Effector CD8-positive, alpha-beta T cell (primary cell): ENCODE measurements around the gene DEFB108B.
"Not testable (repeated sequence)": the region's sequence is repeated elsewhere in the genome, so short reads cannot be mapped to it uniquely, and the experiment has no call there.

Experiments
- DNase-seq: peaks from one replicate; lab custom pipeline; 2025; lab: John Stamatoyannopoulos, UW

The DEFB108B gene

DNA sequence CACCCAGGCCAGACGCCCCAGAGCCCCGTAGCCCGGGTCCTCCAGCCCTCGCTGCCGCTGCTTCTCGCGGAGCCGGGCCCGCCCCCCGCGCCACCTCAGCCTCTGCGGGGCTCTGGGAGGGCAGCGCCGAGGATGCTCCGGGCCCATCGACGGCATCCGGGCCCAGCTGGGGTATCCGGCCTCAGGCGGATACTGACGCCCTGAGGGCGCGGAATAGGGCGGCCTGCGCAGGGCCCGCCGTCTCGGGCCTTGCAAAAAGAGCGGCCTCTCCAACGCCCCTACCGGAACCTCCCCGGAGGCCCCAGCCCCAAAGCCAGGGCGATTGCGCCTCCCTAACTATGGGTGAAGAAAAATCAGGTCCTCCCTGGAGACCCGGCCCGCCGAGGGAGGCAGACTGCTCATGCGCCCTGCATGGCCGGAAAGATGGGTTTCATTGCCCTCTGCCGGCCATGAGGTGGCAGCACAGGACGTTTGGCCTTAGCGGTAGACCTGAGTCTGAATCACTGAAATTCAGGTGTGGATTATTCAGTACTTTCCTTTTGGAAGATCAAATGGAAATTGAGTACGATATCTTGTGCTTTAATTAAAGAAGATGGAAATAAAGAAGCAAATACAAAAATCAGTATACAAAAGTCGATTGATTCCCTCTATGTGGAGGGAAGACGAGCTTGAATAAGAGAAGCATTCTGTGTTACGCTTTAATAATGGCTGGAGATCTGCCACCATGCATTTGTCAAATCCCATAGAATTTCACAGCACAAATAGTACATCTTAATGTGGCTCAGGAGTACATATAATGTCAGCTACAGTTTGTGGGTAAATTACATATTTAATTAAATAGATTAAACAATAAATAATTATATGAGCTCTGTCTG is 19.3 kb upstream of the DEFB108B start:
- DNase-seq: peak; percentile 75

GRCh38 chr11:71821539-71821938 is 11.5 kb upstream of the DEFB108B start:
- DNase-seq: not testable (repeated sequence)

DNA sequence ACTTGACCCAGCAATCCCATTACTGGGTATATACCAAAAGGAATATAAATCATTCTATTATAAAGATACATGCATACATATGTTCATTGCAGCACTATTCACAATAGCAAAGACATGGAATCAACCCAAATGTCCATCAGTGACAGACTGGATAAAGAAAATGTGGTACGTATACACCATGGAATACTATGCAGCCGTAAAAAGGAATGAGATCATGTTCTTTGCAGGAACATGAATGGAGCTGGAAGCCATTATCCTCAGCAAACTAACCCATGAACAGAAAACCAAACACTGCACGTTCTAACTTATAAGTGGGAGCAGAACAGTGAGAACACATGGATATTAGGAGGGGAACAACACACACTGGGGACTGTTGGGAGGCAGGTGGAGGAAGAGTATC is 3.8 kb upstream of the DEFB108B start:
- not testable (repeated sequence) for DNase-seq

GRCh38 chr11:71829686-71830085 is 3.3 kb upstream of the DEFB108B start:
- DNase-seq: not testable (repeated sequence)

DNA sequence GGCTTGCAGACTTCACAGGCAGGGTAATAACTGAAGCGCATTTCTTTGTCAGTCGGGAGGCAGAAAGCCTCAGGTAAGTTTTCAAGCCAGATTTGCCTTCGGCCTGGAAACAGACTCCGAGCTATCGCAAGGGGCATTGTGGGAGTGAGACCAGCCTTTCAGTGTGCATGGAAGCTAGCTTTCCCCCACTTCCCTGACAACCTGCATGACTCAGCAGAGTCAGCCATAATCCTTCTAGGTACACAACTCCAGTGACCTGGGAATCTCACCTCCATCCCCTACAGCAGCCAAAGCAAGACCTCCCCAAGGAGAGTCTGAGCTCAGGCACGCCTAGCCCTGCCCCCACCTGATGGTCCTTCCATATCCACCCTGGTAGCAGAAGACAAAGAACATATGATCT is 9.7 kb downstream of the DEFB108B start:
- not testable (repeated sequence) for DNase-seq

DNA sequence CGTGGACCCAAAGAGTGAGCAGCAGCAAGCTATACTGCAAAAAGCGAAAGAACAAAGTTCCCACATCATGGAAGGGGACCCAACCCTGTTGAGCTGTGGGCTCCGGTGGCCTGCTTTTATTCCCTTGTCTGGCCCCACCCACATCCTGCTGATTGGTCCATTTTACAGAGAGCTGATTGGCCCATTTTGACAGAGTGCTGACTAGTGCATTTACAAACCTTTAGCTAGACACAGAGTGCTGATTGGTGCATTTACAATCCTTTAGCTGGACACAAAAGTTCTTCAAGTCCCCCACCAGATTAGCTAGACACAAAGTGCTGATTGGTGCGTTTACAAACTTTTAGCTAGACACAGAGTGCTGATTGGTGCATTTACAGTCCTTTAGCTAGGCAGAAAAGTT is 10.4 kb downstream of the DEFB108B start:
- not testable (repeated sequence) for DNase-seq

GRCh38 chr11:71843858-71844257 is 10.9 kb downstream of the DEFB108B start:
- DNase-seq: no peak

GRCh38 chr11:71853895-71854294 is 20.9 kb downstream of the DEFB108B start:
- not testable (repeated sequence) for DNase-seq

DNA sequence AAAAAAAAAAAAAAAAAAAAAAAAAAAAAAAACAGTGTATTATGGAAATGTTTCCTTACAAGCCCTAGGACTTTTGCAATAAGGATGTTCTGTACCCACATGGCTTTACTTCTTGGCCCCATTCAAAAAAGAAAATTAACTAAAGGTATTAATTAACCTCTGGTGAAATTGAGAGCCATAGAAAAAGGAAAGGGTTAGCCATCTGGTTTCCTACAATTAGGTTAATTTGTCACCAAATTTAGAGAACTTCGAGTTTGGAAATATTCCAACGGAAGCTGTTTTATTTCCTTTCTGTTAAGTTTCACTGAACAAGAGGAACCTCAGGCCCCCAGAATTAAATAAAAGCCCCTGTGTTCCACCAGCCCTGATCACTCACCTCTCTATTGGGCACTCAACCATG is 22.9 kb downstream of the DEFB108B start:
- not testable (repeated sequence) for DNase-seq

- not testable (repeated sequence) for DNase-seq
Measured at GRCh38 chr11:71860835-71861234, 27.8 kb downstream of the DEFB108B start.

DNA sequence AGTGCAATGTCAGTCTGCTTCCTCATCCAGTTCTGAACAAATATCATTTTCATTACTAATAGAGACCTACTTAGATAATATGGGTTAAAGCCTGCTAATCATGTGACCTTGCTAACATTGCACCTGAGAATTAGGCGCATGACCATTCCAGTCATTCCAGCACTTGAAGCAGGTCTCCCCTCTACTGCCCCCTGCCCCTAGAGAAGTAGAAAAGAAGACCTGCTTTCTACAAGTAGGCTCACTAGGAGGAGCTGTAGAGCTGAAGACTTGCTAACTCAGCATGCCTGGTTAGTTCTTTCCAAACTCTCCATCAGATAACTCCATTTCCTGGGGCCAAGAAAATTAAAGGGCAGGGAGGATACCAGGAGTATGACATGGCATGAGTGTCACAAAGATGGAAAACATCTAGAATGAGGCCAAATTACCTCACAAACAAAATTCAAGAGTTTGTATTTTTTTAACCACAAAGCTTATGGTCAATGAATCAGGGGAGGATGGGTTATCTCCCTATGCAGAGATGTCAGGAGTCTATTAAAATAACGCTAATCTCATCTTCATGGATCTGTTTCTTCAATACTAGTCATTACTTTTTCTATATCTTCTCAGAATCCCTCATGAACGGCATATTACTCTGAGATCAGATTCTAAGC is 31.1 kb downstream of the DEFB108B start:
- DNase-seq: not testable (repeated sequence)

DNA sequence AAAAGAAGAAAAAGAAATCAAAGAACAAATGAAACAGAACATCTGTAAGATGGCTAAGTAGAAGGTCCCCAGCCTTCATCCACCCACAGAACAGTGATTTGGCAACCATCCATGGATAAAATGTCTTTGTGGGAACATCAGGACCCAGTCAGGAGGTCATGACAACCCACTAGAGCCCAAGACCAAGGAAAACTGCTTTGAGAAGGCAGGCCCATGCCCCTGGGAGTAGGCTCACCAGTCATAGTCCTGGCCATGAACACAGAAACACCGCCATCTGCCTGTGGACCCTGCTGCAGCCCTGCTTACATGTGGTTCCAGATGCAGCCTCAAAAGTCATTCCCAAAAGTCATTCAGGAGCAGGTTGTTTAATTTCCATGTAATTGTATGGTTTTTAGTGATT is 34.2 kb downstream of the DEFB108B start:
- DNase-seq: not testable (repeated sequence)

DNA sequence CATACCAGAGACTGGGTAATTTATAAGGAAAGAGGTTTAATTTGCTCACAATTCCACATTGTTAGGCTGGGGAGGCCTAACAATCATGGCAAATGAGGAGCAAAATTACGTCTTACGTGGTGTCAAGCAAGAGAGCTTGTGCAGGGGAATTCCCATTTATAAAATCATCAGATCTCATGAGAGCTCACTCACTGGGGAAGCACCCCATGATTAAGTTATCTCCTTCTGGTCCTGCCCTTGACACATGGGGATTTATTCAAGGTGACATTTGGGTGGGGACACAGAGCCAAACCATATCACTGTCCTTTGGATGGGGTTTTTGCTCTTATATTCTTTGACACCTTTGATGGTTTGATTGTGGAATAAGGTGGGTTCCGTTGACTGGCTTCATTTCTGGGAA is 36.9 kb downstream of the DEFB108B start:
- DNase-seq: not testable (repeated sequence)

- DNase-seq: not testable (repeated sequence)
Measured at GRCh38 chr11:71870661-71871060, 37.7 kb downstream of the DEFB108B start.

DNA sequence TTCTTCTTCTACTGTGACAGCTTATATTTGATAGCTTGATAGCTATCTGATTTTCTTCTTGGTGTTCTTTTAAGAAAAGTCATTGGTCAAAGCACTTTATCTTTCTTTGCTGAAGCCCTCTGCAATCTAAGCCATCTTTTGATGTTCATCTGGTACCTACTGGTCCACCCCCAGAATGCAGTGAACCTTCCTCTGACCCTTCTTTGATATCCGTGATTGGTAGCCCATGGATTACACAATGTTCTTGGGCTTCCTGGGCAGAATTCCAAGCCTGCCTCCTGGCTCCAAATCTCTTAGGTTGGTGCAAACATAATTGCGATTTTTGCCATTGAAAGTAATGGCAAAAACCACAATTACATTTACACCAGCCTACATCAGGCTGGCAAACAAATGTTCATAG is 43.3 kb downstream of the DEFB108B start:
- not testable (repeated sequence) for DNase-seq

GRCh38 chr11:71878059-71878458 is 45.1 kb downstream of the DEFB108B start, which contains the start of gene DEFB131B:
DEFB131B (plus strand) TSS chr11:71878453; CDS start chr11:71878453, 0 bp downstream.
- DNase-seq: not testable (repeated sequence)

GRCh38 chr11:71885806-71886205 is 52.8 kb downstream of the DEFB108B start:
- DNase-seq: not testable (repeated sequence)
